SKM-1 treated with dmso at 0.1 percent for 144 hours (cell line): ENCODE results near the gene NSMF.
"Not testable (repeated sequence)": the region's sequence is repeated elsewhere in the genome, so short reads cannot be mapped to it uniquely, and the experiment has no call there.

Source experiments
- DNase-seq: peaks from one replicate; lab custom pipeline; 2025; ENCODE audit not compliant: unreplicated experiment; lab: John Stamatoyannopoulos, UW

Gene NSMF

DNA sequence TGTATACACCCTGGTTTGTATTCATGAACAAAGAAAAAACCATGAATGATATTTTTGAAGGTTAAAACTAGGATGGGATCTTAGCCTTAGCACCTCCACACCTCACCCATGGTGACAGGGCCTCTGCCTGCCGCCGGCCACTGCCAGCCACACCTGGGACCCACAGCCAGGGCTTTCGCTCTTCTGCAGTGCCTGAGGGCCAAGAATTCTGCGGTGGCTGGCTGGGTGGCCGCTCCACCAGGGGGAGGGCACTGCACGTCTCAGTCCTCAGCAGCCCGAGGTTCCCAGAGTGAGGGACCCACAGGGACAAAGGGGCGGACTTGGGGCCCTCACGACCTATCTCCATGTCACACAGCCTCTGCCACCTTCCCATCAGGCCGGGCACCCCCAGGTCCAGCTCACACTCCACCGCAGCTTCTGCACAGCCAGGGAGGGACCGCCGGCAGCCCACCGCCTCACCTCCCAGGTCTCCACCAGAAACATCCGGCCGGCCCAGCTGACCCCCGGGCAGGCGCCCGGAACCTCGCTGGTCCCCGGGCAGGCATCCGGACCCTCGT, 43.0 kb downstream of the NSMF start:
- DNase-seq: no peak

GRCh38 chr9:137415451-137415850, 43.7 kb downstream of the NSMF start:
- DNase-seq: no peak

- DNase-seq: no peak
Observed at GRCh38 chr9:137412431-137412830, 46.7 kb downstream of the NSMF start.

DNA sequence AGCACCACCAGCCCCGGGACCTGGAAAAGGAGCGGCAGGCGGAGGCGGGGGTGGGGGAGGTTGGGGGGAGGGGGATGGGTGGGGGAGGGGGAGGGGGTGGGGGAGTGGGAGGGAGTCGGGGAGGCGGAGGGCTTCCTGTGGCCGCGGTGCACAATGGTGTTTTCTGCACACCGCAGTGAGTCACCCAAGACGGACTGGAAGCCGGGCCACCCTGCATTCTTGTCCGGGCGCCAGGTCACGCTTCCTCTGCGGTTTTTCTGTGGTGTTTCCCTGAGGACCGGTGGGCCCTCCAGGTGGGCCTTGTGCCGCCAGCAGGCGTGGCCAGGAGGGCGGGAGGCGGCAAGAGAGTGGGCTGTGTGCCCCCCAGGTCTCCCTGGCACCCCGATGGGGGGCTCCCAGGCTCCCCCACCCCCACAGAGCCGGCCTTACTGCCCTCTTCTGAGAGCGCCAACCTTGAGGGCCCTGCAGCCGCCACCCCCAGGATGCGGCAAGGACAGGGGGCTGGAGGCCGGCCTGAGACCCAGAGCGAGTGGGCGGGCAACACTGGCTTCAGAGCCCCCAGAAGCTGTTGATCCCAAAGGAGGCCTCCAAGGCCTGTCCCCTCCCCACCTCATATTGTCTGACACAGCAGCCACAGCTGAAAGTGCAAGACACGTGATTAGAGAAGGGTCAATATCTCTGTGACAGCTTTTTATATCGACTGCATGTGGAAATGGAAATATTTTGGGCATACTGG, 47.3 kb downstream of the NSMF start:
- peak; percentile 37 for DNase-seq

DNA sequence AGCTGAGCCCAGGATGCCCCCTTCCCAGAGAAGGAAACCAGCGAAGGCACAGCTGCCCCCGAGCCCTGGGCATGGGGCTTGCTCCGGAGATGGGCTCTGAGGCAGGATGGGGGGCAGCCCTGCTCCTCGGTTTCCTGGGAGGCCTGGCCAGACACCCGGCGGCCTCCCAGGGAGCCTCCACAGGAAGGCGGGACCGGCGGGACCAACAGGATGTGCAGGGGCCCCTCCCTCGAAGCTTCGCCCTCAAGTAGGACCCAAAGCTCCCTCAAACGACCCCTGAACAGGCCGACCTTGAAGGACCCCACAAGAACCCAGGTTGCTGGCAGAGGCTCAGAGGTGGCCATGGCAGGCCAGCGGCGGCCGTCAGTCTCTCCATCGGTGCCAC, 47.9 kb downstream of the NSMF start:
- DNase-seq: no peak

DNA sequence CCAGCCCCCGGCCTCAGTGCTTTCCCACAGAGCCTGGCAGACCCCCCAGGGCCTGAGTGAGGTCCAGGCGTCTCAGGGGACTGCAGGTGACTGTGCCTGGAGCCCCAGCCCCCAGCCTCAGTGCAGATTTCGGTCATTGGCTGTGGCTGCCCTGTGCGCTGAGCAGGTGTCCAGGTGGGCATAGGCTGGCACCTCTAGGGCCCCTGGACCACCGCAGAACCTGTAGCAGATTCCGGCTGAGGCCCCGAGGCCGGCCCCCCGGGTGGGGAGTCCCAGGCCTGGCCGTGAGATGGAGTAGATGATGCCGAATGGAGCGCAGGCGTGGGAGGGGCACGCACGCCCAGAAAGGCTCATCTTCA, 48.3 kb downstream of the NSMF start:
- no peak for DNase-seq

DNA sequence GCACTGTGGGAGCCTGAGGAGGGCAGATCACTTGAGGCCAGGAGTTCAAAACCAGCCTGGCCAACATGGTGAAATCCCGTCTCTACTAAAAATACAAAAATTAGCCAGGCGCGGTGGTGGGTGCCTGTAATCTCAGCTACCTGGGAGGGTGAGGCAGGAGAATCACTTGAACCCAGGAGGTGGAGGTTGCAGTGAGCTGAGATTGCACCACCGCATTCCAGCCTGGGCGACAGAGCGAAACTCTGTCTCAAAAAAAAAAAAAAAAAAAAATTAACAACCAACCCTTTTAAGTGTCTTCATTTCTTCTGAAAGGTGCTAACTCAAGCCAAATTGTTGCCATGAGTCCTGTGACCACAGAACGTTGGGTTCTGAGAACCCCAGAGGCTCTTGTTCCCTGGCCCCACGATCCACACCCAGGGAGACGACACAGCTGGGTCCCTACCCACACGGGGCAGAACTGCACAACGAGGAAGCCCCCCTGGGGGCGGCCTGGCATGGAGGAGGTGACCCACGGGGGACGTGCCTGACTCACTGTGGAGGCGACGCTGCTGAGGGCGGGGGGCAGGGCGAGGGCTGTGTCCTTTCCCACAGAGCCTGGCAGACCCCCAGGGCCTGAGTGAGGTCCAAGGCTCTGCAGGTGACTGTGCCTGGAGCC, 48.8 kb downstream of the NSMF start:
- not testable (repeated sequence) for DNase-seq

- no peak for DNase-seq
Observed at GRCh38 chr9:137409515-137409914, 49.6 kb downstream of the NSMF start.

GRCh38 chr9:137408651-137409405, 50.3 kb downstream of the NSMF start:
- DNase-seq: no peak

DNA sequence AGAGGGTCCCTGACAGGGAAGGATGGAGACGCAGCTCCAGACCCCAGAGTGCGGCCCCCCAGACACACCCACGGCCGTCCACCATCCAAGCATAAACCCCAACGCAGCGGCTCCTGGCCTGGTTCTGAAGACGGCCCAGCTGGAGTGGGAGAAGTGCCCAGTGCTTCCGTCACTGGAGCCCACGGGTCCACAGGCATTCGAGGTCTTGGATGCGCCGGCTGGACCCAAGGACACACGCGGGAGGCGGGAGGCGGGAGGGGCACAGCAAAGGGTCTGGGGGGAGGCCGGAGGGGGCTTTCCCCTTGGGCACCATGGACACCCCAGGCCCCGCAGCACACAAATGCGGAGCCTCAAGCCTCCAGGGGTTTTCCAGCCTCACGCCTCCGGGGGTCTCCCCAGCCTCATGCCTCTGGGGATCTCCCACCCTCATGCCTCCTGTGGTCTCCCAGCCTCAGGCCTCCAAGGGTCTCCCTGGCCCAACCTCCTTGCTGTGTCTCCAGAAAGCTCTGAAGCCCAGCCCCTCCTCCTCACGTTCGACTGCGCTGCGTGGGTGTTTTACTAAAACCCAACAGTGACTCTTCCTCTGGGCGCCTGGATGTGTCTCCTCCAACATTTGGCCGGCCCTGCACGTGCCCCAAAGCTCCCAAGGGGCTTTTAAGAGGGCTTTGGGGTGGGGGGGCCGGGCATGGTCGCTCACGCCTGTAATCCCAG, 51.4 kb downstream of the NSMF start:
- no peak for DNase-seq

- no peak for DNase-seq
Observed at GRCh38 chr9:137406876-137407589, 52.1 kb downstream of the NSMF start.

- DNase-seq: no peak
Observed at GRCh38 chr9:137406085-137406760, 52.9 kb downstream of the NSMF start.

GRCh38 chr9:137405677-137406081, 53.5 kb downstream of the NSMF start:
- no peak for DNase-seq

DNA sequence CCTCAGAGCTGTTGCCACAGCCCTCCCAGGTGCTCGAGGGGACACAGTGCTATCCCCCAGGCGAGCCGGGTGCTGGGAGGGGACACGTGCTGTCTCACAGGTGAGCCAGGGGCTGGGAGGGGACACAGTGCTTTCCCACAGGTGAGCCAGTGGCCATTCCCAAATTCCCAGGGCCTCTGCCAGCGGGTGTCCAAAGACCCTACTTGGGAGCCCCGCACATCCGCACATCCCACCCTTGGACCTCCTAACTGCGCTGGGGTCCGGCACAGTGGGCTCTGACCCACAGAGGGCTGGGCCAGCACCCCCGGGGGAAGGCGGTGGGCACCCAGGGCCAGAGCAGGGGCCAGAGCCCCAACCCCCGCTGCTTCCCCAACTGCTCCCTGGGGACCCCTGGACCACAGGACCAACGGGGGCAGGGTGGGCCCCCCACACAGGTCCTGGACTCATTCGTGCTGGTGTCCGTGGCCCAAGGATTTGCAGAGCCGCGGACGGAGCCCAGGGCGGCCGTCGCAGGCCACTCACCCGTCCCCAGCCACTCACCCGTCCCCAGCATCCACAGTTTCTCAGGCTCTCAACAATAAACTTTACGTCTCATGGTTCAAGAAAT, 54.1 kb downstream of the NSMF start:
- no peak for DNase-seq

- DNase-seq: no peak
Observed at GRCh38 chr9:137403269-137403668, 55.9 kb downstream of the NSMF start.

DNA sequence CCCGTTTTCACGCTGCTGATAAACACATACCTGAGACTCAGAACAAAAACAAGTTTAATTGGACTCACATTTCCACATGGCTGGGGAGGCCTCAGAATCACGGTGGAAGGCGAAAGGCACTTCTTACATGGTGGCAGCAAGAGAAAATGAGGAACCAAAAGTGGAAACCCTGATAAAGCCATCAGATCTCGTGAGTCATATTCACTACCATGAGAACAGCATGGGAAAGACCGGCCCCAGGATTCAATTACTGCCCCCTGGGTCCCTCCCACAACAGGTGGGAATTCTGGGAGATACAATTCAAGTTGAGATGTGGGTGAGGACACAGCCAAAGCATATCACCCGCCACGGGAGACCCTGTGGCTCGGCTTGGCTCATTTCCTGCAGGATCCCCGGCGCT, 56.4 kb downstream of the NSMF start:
- peak; percentile 23 for DNase-seq

DNA sequence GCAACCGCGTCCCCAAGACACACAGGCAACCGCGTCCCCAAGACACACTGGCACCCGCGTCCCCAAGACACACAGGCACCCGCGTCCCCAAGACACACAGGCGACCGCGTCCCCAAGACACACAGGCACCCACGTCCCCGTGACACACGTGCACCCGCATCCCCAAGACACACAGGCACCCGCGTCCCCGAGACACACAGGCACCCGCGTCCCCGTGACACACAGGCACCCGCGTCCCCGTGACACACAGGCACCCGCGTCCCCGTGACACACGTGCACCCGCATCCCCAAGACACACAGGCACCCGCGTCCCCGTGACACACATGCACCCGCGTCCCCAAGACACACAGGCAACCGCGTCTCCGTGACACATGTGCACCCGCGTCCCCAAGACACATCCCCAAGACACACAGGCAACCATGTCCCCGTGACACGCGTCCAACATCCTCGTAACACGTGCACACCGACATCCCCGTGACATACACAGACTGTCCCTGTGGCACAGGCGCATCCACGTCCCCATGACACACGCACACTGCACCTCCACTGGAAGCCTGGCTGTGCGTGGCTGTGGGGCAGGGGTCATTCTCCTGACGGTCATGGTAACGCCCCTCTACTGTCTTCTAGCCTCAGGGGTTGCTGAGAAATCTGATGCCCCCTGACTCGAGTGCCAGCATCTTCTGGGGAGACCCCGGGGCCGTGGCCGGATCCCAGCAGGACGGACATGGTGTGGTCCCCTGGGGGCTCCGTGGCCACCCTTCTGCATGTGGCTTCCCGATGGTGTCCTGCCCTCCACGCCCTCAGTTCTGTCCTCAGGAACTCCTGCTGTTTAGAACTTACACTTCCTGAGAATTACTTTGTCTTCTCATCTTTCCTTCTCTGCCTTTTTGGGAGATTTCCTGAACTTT, 60.3 kb downstream of the NSMF start:
- DNase-seq: no peak

- DNase-seq: no peak
Observed at GRCh38 chr9:137397675-137398423, 61.3 kb downstream of the NSMF start.
